ENCODE data around the gene RUNX2.

The RUNX2 gene

GRCh38 chr6:45643126-45643525 is 315.0 kb downstream of the RUNX2 start:
- H3K27ac ChIP-seq, result no peak overlapping the region
- TF ChIP-seq ZFX (IDR thresholded peaks at IDR 0.05) (no peak), CTCF (conservative IDR thresholded peaks at IDR 0.05) (no peak)

- no peak overlapping the region for H3K27ac ChIP-seq
- no peak for TF ChIP-seq ZFX (IDR thresholded peaks at IDR 0.05)
- TF ChIP-seq CTCF (conservative IDR thresholded peaks at IDR 0.05), result no peak
Measured at GRCh38 chr6:45644720-45645119, 316.6 kb downstream of the RUNX2 start.

GRCh38 chr6:45645302-45645701 is 317.2 kb downstream of the RUNX2 start:
- no peak overlapping the region for H3K27ac ChIP-seq
- TF ChIP-seq CTCF (conservative IDR thresholded peaks at IDR 0.05) (no peak), ZFX (IDR thresholded peaks at IDR 0.05) (no peak)

GRCh38 chr6:45647341-45648261 is 319.5 kb downstream of the RUNX2 start:
- no peak overlapping the region for H3K27ac ChIP-seq
- no peak for TF ChIP-seq ZFX (IDR thresholded peaks at IDR 0.05)
- TF ChIP-seq CTCF (conservative IDR thresholded peaks at IDR 0.05), result no peak

GRCh38 chr6:45648262-45648620 is 320.1 kb downstream of the RUNX2 start:
- no peak overlapping the region for H3K27ac ChIP-seq
- no peak for TF ChIP-seq CTCF (conservative IDR thresholded peaks at IDR 0.05)
- no peak for TF ChIP-seq ZFX (IDR thresholded peaks at IDR 0.05)

- H3K27ac ChIP-seq, result no peak overlapping the region
- TF ChIP-seq CTCF (conservative IDR thresholded peaks at IDR 0.05) (no peak), ZFX (IDR thresholded peaks at IDR 0.05) (no peak)
Measured at GRCh38 chr6:45650524-45651135, 322.5 kb downstream of the RUNX2 start.

- no peak overlapping the region for H3K27ac ChIP-seq
- TF ChIP-seq ZFX (IDR thresholded peaks at IDR 0.05) (no peak), CTCF (conservative IDR thresholded peaks at IDR 0.05) (no peak)
Measured at GRCh38 chr6:45651301-45651700, 323.2 kb downstream of the RUNX2 start.

Measured in C4-2B (cell line).